Measurements from ENCODE around the gene STAB2. TPM values are rescaled to one million over a fixed set of nuclear protein-coding genes. Genes with fewer than 3 reads are reported as not detected.
A peak's percentile ranks its signal among the peaks of the same experiment; 100 is the strongest.

STAB2 gene
- total RNA-seq, 1 experiment from 2014 or later, result not detected

DNA sequence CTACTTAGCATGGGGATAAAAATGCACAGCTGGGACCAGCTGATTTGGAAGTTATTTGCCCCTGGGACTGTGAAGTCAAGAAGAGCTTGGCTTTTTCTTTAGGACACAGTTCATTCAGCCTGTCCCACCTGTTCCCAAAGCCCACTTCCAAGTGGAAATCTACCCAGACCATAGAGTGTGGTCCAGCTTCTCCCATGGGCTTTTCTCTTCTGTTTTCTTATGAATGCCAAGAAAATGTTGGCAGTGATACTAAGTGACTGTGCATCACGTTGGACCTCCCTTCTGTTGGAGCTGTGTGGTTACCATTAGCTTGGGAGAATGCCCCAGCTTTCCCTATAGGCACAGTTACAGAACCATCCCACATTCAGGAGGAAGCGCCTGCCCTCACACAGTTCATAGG lies 164.5 kb downstream of the STAB2 start:
- Mint-ChIP-seq H3K9me3 (ENCODE audit: unreplicated experiment) (no peaks in the 10 kb centered on the region), H3K4me1 (ENCODE audit: insufficient read depth, unreplicated experiment) (no peaks in the 10 kb centered on the region), H3K27me3 (ENCODE audit: insufficient read depth, unreplicated experiment) (no peaks in the 10 kb centered on the region), H3K4me3 (ENCODE audit: unreplicated experiment) (no peak overlapping the region), H3K27ac (ENCODE audit: low read depth, unreplicated experiment) (no peak overlapping the region), H3K36me3 (ENCODE audit: insufficient read depth, unreplicated experiment) (peaks cover 6% of the 10 kb centered on the region)
- CTCF ChIA-PET, result interaction anchor here (0.9 to 1.6 kb wide), 3 partner anchors 10 to 26 kb away, joined by 3 to 4 read pairs (median 3); no protein-coding TSS in a partner anchor
- DNase-seq (ENCODE audit: unreplicated experiment), result no peak
- no TSS peak for BruUV-seq (replicated peaks)
- intact Hi-C loops (cut with micrococcal nuclease), result no loop called here
- POLR2A ChIA-PET, result interaction anchor here (1.5 kb wide), 1 partner anchor 11 kb away, joined by 3 read pairs; no protein-coding TSS in a partner anchor
- TF ChIP-seq, protein P1, sequence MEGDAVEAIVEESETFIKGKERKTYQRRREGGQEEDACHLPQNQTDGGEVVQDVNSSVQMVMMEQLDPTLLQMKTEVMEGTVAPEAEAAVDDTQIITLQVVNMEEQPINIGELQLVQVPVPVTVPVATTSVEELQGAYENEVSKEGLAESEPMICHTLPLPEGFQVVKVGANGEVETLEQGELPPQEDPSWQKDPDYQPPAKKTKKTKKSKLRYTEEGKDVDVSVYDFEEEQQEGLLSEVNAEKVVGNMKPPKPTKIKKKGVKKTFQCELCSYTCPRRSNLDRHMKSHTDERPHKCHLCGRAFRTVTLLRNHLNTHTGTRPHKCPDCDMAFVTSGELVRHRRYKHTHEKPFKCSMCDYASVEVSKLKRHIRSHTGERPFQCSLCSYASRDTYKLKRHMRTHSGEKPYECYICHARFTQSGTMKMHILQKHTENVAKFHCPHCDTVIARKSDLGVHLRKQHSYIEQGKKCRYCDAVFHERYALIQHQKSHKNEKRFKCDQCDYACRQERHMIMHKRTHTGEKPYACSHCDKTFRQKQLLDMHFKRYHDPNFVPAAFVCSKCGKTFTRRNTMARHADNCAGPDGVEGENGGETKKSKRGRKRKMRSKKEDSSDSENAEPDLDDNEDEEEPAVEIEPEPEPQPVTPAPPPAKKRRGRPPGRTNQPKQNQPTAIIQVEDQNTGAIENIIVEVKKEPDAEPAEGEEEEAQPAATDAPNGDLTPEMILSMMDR (IDR thresholded peaks at IDR 0.05; ENCODE audit: unreplicated experiment), result no peak

DNA sequence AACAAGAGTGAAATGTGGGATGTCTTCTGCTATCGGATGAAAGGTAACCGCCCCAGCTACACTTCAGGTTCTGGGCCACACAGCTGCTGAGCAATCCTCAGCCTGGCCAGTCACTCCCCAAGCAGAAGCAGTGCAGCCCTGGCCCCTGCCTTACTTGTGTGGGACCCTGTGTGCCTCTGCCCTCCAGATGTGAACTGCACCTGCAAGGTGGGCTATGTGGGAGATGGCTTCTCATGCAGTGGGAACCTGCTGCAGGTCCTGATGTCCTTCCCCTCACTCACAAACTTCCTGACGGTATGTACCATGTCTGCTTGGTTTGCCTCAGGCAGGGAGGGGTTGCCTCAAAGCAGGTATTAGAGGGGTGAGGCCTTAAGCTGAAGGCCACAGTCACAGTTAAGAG lies 168.4 kb downstream of the STAB2 start:
- intact Hi-C loops (cut with micrococcal nuclease), result no loop called here
- H3K4me3 Mint-ChIP-seq (ENCODE audit: unreplicated experiment), result no peak overlapping the region
- H3K4me1 Mint-ChIP-seq (ENCODE audit: insufficient read depth, unreplicated experiment), result no peaks in the 10 kb centered on the region
- H3K9me3 Mint-ChIP-seq (ENCODE audit: unreplicated experiment), result no peaks in the 10 kb centered on the region
- no TSS peak for BruUV-seq (replicated peaks)
- TF ChIP-seq, protein P1 (IDR thresholded peaks at IDR 0.05; ENCODE audit: unreplicated experiment), result no peak
- no peak overlapping the region for H3K27ac Mint-ChIP-seq (ENCODE audit: low read depth, unreplicated experiment)
- CTCF ChIA-PET, result no interaction called here
- POLR2A ChIA-PET, result no interaction called here
- H3K27me3 Mint-ChIP-seq (ENCODE audit: insufficient read depth, unreplicated experiment), result no peaks in the 10 kb centered on the region
- peaks cover 10% of the 10 kb centered on the region for H3K36me3 Mint-ChIP-seq (ENCODE audit: insufficient read depth, unreplicated experiment)
- no peak for DNase-seq (ENCODE audit: unreplicated experiment)

DNA sequence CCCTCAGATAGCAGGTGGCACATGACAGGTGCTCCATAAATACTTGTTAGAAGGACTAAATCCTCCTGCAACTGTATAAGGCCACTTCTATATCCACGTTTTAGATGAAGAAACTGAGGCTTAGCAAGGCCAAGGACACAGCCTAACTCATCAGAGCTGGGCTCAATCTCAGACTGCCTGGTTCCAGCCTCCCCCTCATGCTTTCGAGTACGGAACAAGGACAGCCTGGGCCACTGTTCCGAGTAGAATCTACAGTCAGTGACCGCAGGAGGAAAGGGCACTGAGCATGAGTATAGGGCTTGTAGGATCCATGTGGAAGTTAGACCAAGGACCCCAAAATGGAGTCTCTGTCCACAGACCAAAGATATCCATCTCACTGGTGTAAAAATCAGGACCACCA lies 169.4 kb downstream of the STAB2 start:
- H3K27me3 Mint-ChIP-seq (ENCODE audit: insufficient read depth, unreplicated experiment), result no peaks in the 10 kb centered on the region
- peaks cover 5% of the 10 kb centered on the region for H3K36me3 Mint-ChIP-seq (ENCODE audit: insufficient read depth, unreplicated experiment)
- no peak overlapping the region for H3K27ac Mint-ChIP-seq (ENCODE audit: low read depth, unreplicated experiment)
- ChIA-PET CTCF (interaction anchor here (0.6 kb wide), 1 partner anchor 36 kb away, joined by 3 read pairs; no protein-coding TSS in a partner anchor), POLR2A (no interaction called here)
- DNase-seq (ENCODE audit: unreplicated experiment), result no peak
- H3K4me1 Mint-ChIP-seq (ENCODE audit: insufficient read depth, unreplicated experiment), result no peaks in the 10 kb centered on the region
- no TSS peak for BruUV-seq (replicated peaks)
- intact Hi-C loops (cut with micrococcal nuclease), result no loop called here
- no peak overlapping the region for H3K4me3 Mint-ChIP-seq (ENCODE audit: unreplicated experiment)
- TF ChIP-seq, protein P1 (IDR thresholded peaks at IDR 0.05; ENCODE audit: unreplicated experiment), result no peak
- no peaks in the 10 kb centered on the region for H3K9me3 Mint-ChIP-seq (ENCODE audit: unreplicated experiment)

DNA sequence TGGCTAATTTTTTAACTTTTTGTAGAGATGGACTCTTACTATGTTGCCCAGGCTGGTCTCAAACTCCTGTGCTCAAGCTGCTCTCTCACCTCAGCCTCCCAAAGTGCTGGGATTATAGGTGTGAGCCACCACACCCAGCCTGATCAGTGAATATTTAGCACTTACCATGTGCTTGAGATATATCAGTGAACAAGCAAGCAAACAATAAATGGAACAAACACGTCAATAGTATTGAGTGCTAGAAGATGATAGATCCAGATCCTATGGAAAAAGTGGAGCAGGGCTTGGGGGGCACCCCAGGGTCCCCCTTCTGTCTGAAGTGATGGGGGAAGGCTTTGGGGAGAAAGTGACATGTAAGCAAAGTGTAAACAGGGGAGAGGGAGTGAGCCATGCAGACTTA lies 170.2 kb downstream of the STAB2 start:
- POLR2A ChIA-PET, result no interaction called here
- intact Hi-C loops (cut with micrococcal nuclease), result no loop called here
- H3K36me3 Mint-ChIP-seq (ENCODE audit: insufficient read depth, unreplicated experiment), result peaks cover 5% of the 10 kb centered on the region
- H3K9me3 Mint-ChIP-seq (ENCODE audit: unreplicated experiment), result no peaks in the 10 kb centered on the region
- H3K4me3 Mint-ChIP-seq (ENCODE audit: unreplicated experiment), result no peak overlapping the region
- TF ChIP-seq, protein P1 (IDR thresholded peaks at IDR 0.05; ENCODE audit: unreplicated experiment), result no peak
- no TSS peak for BruUV-seq (replicated peaks)
- no peaks in the 10 kb centered on the region for H3K4me1 Mint-ChIP-seq (ENCODE audit: insufficient read depth, unreplicated experiment)
- H3K27ac Mint-ChIP-seq (ENCODE audit: low read depth, unreplicated experiment), result peak overlapping the region; percentile 72
- H3K27me3 Mint-ChIP-seq (ENCODE audit: insufficient read depth, unreplicated experiment), result no peaks in the 10 kb centered on the region
- CTCF ChIA-PET, result interaction anchor here (0.6 kb wide), 1 partner anchor 941 kb away, joined by 3 read pairs; no protein-coding TSS in a partner anchor
- DNase-seq (ENCODE audit: unreplicated experiment), result no peak
